ENCODE measurements around the gene PLIN3.
A peak's percentile ranks its signal among the peaks of the same experiment; 100 is the strongest.

The PLIN3 gene

DNA sequence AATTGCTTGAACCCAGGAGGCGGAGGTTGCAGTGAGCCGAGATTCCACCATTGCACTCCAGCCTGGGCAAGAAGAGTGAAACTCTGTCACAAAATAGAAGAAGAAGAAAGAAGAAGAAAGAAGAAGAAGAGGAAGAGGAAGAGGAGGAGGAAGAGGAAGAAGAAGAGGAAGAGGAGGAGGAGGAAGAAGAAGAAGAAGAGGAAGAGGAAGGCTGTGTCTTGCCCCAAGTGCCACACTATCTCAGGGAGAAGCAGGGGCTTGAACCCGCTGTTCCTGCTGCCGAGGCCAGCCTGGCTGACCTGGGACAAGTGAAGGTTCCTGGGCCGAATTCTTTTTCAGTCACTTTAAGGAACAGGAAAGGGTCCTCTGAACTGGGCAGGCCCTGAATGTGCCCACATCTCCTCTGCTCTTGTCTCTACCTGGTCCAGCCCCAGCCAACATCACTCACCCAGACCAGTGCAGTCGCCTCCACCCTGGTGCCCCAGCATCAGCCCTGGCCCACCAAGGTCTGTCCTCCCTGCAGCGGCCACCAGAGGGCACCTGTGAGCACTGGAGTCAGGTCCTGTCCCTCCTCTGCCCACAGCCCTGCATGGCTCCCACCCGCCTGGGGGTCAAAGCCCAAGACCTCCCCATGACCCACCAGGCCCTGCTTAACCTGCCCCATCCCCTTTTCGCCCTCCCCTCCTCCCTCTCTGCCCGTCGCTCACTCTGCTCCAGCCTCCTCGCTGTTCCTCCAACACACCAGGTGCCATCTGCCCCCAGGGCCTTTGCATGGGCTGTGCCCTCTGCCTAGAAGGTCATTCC is 55.9 kb downstream of the PLIN3 start:
- no peak for TF ChIP-seq ZNF8 (CRISPR knock-in tag; IDR thresholded peaks at IDR 0.05)
- TF ChIP-seq BACH2 (CRISPR knock-in tag; IDR thresholded peaks at IDR 0.05; ENCODE audit: borderline replicate concordance) = no peak
- no peak for TF ChIP-seq ESRRG (CRISPR knock-in tag; IDR thresholded peaks at IDR 0.05)
- no peak for TF ChIP-seq ZFP3 (CRISPR knock-in tag; IDR thresholded peaks at IDR 0.05)
- TF ChIP-seq, protein P1, sequence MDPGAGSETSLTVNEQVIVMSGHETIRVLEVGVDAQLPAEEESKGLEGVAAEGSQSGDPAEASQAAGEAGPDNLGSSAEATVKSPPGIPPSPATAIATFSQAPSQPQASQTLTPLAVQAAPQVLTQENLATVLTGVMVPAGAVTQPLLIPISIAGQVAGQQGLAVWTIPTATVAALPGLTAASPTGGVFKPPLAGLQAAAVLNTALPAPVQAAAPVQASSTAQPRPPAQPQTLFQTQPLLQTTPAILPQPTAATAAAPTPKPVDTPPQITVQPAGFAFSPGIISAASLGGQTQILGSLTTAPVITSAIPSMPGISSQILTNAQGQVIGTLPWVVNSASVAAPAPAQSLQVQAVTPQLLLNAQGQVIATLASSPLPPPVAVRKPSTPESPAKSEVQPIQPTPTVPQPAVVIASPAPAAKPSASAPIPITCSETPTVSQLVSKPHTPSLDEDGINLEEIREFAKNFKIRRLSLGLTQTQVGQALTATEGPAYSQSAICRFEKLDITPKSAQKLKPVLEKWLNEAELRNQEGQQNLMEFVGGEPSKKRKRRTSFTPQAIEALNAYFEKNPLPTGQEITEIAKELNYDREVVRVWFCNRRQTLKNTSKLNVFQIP (CRISPR knock-in tag; IDR thresholded peaks at IDR 0.05; ENCODE audit: borderline replicate concordance, low read depth) = no peak
- no peak for TF ChIP-seq ZNF70 (CRISPR knock-in tag; IDR thresholded peaks at IDR 0.05)
- ATAC-seq = peak; percentile 54

DNA sequence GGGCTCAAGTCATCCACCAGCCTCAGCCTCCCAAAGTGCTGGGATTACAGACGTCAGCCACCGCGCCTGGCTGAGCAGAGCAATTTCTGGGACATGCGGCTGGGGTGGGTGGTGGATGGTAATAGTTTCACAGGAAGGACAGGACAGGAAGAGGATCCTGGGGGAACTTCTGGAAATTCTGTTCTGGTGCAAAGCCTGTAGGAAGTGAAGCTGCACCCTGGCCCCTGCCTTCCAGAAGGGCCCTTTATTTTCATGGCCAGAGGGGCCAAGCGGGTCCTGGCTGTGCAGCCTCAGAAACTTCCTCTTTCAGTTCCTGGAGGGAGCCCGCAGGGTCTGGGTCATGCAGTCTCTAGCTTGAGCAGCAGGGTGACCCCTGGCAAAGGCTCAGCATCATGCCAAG is 60.3 kb downstream of the PLIN3 start:
- TF ChIP-seq ISL1 (CRISPR knock-in tag; IDR thresholded peaks at IDR 0.05) (no peak), TCF4 (CRISPR knock-in tag; IDR thresholded peaks at IDR 0.05; ENCODE audit: borderline replicate concordance) (no peak), BACH2 (CRISPR knock-in tag; IDR thresholded peaks at IDR 0.05; ENCODE audit: borderline replicate concordance) (no peak), ZNF70 (CRISPR knock-in tag; IDR thresholded peaks at IDR 0.05) (no peak), ZFP30 (CRISPR knock-in tag; IDR thresholded peaks at IDR 0.05) (no peak), ZNF565 (CRISPR knock-in tag; conservative IDR thresholded peaks at IDR 0.05; ENCODE audit: low read depth) (no peak), ZFP3 (CRISPR knock-in tag; IDR thresholded peaks at IDR 0.05) (no peak), SNAI2 (CRISPR knock-in tag; IDR thresholded peaks at IDR 0.05) (no peak), TOX (CRISPR knock-in tag; IDR thresholded peaks at IDR 0.05; ENCODE audit: borderline replicate concordance) (no peak), PPARA (CRISPR knock-in tag; IDR thresholded peaks at IDR 0.05; ENCODE audit: borderline replicate concordance) (no peak), RARB (CRISPR knock-in tag; IDR thresholded peaks at IDR 0.05) (no peak), ARNTL (CRISPR knock-in tag; IDR thresholded peaks at IDR 0.05; ENCODE audit: borderline replicate concordance, low read depth) (no peak), ZNF8 (CRISPR knock-in tag; IDR thresholded peaks at IDR 0.05) (no peak), OSR1 (CRISPR knock-in tag; IDR thresholded peaks at IDR 0.05) (no peak)
- TF ChIP-seq, protein P2, sequence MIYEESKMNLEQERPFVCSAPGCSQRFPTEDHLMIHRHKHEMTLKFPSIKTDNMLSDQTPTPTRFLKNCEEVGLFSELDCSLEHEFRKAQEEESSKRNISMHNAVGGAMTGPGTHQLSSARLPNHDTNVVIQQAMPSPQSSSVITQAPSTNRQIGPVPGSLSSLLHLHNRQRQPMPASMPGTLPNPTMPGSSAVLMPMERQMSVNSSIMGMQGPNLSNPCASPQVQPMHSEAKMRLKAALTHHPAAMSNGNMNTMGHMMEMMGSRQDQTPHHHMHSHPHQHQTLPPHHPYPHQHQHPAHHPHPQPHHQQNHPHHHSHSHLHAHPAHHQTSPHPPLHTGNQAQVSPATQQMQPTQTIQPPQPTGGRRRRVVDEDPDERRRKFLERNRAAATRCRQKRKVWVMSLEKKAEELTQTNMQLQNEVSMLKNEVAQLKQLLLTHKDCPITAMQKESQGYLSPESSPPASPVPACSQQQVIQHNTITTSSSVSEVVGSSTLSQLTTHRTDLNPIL (CRISPR knock-in tag; IDR thresholded peaks at IDR 0.05; ENCODE audit: low read depth) = no peak
- TF ChIP-seq, protein P3, sequence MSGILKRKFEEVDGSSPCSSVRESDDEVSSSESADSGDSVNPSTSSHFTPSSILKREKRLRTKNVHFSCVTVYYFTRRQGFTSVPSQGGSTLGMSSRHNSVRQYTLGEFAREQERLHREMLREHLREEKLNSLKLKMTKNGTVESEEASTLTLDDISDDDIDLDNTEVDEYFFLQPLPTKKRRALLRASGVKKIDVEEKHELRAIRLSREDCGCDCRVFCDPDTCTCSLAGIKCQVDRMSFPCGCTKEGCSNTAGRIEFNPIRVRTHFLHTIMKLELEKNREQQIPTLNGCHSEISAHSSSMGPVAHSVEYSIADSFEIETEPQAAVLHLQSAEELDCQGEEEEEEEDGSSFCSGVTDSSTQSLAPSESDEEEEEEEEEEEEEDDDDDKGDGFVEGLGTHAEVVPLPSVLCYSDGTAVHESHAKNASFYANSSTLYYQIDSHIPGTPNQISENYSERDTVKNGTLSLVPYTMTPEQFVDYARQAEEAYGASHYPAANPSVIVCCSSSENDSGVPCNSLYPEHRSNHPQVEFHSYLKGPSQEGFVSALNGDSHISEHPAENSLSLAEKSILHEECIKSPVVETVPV (CRISPR knock-in tag; IDR thresholded peaks at IDR 0.05) = no peak
- TF ChIP-seq, protein P4, sequence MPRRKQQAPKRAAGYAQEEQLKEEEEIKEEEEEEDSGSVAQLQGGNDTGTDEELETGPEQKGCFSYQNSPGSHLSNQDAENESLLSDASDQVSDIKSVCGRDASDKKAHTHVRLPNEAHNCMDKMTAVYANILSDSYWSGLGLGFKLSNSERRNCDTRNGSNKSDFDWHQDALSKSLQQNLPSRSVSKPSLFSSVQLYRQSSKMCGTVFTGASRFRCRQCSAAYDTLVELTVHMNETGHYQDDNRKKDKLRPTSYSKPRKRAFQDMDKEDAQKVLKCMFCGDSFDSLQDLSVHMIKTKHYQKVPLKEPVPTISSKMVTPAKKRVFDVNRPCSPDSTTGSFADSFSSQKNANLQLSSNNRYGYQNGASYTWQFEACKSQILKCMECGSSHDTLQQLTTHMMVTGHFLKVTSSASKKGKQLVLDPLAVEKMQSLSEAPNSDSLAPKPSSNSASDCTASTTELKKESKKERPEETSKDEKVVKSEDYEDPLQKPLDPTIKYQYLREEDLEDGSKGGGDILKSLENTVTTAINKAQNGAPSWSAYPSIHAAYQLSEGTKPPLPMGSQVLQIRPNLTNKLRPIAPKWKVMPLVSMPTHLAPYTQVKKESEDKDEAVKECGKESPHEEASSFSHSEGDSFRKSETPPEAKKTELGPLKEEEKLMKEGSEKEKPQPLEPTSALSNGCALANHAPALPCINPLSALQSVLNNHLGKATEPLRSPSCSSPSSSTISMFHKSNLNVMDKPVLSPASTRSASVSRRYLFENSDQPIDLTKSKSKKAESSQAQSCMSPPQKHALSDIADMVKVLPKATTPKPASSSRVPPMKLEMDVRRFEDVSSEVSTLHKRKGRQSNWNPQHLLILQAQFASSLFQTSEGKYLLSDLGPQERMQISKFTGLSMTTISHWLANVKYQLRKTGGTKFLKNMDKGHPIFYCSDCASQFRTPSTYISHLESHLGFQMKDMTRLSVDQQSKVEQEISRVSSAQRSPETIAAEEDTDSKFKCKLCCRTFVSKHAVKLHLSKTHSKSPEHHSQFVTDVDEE (CRISPR knock-in tag; IDR thresholded peaks at IDR 0.05) = no peak
- TF ChIP-seq, protein P1 (CRISPR knock-in tag; IDR thresholded peaks at IDR 0.05; ENCODE audit: borderline replicate concordance, low read depth) = no peak
- TF ChIP-seq, protein P5, sequence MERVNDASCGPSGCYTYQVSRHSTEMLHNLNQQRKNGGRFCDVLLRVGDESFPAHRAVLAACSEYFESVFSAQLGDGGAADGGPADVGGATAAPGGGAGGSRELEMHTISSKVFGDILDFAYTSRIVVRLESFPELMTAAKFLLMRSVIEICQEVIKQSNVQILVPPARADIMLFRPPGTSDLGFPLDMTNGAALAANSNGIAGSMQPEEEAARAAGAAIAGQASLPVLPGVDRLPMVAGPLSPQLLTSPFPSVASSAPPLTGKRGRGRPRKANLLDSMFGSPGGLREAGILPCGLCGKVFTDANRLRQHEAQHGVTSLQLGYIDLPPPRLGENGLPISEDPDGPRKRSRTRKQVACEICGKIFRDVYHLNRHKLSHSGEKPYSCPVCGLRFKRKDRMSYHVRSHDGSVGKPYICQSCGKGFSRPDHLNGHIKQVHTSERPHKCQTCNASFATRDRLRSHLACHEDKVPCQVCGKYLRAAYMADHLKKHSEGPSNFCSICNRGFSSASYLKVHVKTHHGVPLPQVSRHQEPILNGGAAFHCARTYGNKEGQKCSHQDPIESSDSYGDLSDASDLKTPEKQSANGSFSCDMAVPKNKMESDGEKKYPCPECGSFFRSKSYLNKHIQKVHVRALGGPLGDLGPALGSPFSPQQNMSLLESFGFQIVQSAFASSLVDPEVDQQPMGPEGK (CRISPR knock-in tag; IDR thresholded peaks at IDR 0.05; ENCODE audit: borderline replicate concordance) = no peak
- ATAC-seq = no peak

Measured in SK-N-SH treated with all-trans-retinoic acid at 6 μM for 48 hours (cell line).